ENCODE data around the gene NPPC. TPM values are rescaled to one million over a fixed set of nuclear protein-coding genes. Genes with fewer than 3 reads are reported as not detected.

Gene NPPC
- total and polyA plus RNA-seq, 10 of the 15 experiments (the other 5 are each of a cell fraction or from before 2014, with no cell fraction given): 0.15 TPM; not detected in 9

- no peak for ATAC-seq
- no peak overlapping the region for H2AFZ ChIP-seq (ENCODE audit: control insufficient read depth, low read depth, low read length)
- TF ChIP-seq USF2 (IDR thresholded peaks at IDR 0.05; ENCODE audit: borderline replicate concordance, low read depth, low read length) (no peak), CTCF (IDR thresholded peaks at IDR 0.05 in 2 of 3, conservative IDR thresholded peaks at IDR 0.05 in 1 of 3; ENCODE audit: control insufficient read depth in 2 of 3, extremely low read depth in 1 of 3, insufficient read depth in 1 of 3, low read depth in 3 of 3, low read length in 3 of 3) (no peak), GABPA (IDR thresholded peaks at IDR 0.05; ENCODE audit: low read depth) (no peak), CHD1 (IDR thresholded peaks at IDR 0.05; ENCODE audit: low read depth, low read length) (no peak), E2F4 (IDR thresholded peaks at IDR 0.05; ENCODE audit: low read depth, low read length) (no peak), PBX3 (IDR thresholded peaks at IDR 0.05; ENCODE audit: insufficient replicate concordance, low read depth, low read length) (no peak), YBX1 (IDR thresholded peaks at IDR 0.05) (no peak), TARDBP (IDR thresholded peaks at IDR 0.05; ENCODE audit: borderline replicate concordance) (no peak), FOXK2 (IDR thresholded peaks at IDR 0.05) (no peak), NFIC (IDR thresholded peaks at IDR 0.05; ENCODE audit: low read depth, low read length) (no peak), CHD2 (IDR thresholded peaks at IDR 0.05; ENCODE audit: borderline replicate concordance, low read depth, low read length) (no peak), TAF1 (IDR thresholded peaks at IDR 0.05; ENCODE audit: borderline replicate concordance, low read depth, low read length) (no peak), EZH2 (IDR thresholded peaks at IDR 0.05; ENCODE audit: borderline replicate concordance, control insufficient read depth, low read depth, low read length) (no peak), RBBP5 (conservative IDR thresholded peaks at IDR 0.05) (no peak)
- TF ChIP-seq, protein P1, sequence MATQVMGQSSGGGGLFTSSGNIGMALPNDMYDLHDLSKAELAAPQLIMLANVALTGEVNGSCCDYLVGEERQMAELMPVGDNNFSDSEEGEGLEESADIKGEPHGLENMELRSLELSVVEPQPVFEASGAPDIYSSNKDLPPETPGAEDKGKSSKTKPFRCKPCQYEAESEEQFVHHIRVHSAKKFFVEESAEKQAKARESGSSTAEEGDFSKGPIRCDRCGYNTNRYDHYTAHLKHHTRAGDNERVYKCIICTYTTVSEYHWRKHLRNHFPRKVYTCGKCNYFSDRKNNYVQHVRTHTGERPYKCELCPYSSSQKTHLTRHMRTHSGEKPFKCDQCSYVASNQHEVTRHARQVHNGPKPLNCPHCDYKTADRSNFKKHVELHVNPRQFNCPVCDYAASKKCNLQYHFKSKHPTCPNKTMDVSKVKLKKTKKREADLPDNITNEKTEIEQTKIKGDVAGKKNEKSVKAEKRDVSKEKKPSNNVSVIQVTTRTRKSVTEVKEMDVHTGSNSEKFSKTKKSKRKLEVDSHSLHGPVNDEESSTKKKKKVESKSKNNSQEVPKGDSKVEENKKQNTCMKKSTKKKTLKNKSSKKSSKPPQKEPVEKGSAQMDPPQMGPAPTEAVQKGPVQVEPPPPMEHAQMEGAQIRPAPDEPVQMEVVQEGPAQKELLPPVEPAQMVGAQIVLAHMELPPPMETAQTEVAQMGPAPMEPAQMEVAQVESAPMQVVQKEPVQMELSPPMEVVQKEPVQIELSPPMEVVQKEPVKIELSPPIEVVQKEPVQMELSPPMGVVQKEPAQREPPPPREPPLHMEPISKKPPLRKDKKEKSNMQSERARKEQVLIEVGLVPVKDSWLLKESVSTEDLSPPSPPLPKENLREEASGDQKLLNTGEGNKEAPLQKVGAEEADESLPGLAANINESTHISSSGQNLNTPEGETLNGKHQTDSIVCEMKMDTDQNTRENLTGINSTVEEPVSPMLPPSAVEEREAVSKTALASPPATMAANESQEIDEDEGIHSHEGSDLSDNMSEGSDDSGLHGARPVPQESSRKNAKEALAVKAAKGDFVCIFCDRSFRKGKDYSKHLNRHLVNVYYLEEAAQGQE (IDR thresholded peaks at IDR 0.05; ENCODE audit: low read depth, low read length): no peak
Observed at GRCh38 chr2:231919341-231920035, 6.7 kb downstream of the NPPC start.

More at GRCh38 chr2:231919341-231920035, 6.7 kb downstream of the NPPC start:
- in situ Hi-C loops (cut with MboI): loop anchor here (5.0 kb wide), 1 partner anchor 223 kb away; no protein-coding TSS in a partner anchor
- Histone ChIP-seq H3K27me3 (replicated peaks in 1 of 2; ENCODE audit: control insufficient read depth in 2 of 2, insufficient read depth in 2 of 2, low read length in 1 of 2) (peaks cover 0 to 3% of the 10 kb centered on the region in 2 experiments; a peak in 2 of 4 replicates), H3K9ac (ENCODE audit: control insufficient read depth, insufficient read depth, low read length) (no peak overlapping the region), H3K9me3 (replicated peaks; ENCODE audit: control insufficient read depth, insufficient read depth, low read length) (no peaks in the 10 kb centered on the region), H3K4me2 (ENCODE audit: control insufficient read depth, insufficient read depth) (no peak overlapping the region), H4K20me1 (ENCODE audit: control insufficient read depth, insufficient read depth) (no peaks in the 10 kb centered on the region), H3K36me3 (ENCODE audit: control insufficient read depth in 2 of 2, insufficient read depth in 2 of 2, low read length in 1 of 2) (no peaks in the 10 kb centered on the region), H3K4me3 (no peak overlapping the region), H3K79me2 (ENCODE audit: control insufficient read depth, insufficient read depth, low read length) (no peaks in the 10 kb centered on the region), H3K27ac (ENCODE audit: control insufficient read depth, insufficient read depth) (no peak overlapping the region), H3K4me1 (ENCODE audit: control insufficient read depth, insufficient read depth, low read length) (no peaks in the 10 kb centered on the region)
- POLR2A ChIA-PET: no interaction called here
- CTCF ChIA-PET: no interaction called here
- 35% methylated on average over 15 of the region's 15 CpGs for WGBS (ENCODE audit: insufficient coverage, insufficient replicate concordance, low lambda C conversion rate, missing lambda C conversion rate)
- DNase-seq (ENCODE audit: low read depth, low spot score) (no peak), FAIRE-seq (no peak)
- intact Hi-C loops (cut with micrococcal nuclease; ENCODE audit: unreplicated experiment): loop anchor here (10.0 kb wide), 1 partner anchor 375 kb away; no protein-coding TSS in a partner anchor
- BruUV-seq (replicated peaks): no TSS peak
- RAD21 ChIA-PET (ENCODE audit: unreplicated experiment): interaction anchor here (1.2 kb wide), 1 partner anchor 12 kb away, joined by 4 read pairs; no protein-coding TSS in a partner anchor
- SMC1A ChIA-PET (ENCODE audit: uncharacterized antibody, unreplicated experiment): interaction anchor here (0.6 kb wide), 1 partner anchor 222 kb away, joined by 3 read pairs; no protein-coding TSS in a partner anchor
